ENCODE results near the gene SAMD8. TPM values are rescaled to one million over a fixed set of nuclear protein-coding genes. Genes with fewer than 3 reads are reported as not detected.

The SAMD8 gene
- total and polyA plus RNA-seq, 10 of the 15 experiments (the other 5 are each of a cell fraction or from before 2014, with no cell fraction given) = 2.8 to 26.0 (median 9.3) TPM

GRCh38 chr10:75097666-75098285 is 13.7 kb upstream of the SAMD8 start:
- H3K27me3 ChIP-seq (replicated peaks in 1 of 2; ENCODE audit: control insufficient read depth in 2 of 2, insufficient read depth in 2 of 2, low read length in 1 of 2) = no peaks in the 10 kb centered on the region
- ChIA-PET CTCF (interaction anchor here (0.6 to 7.8 kb wide), 29 partner anchors 9 to 1242 kb away, joined by 3 to 71 read pairs (median 4); partner anchors contain the start of genes COMTD1 and SAMD8), SMC1A (ENCODE audit: uncharacterized antibody, unreplicated experiment) (interaction anchor here (0.6 to 2.0 kb wide), 19 partner anchors 71 to 948 kb away, joined by 3 to 21 read pairs (median 3); partner anchors contain the start of gene COMTD1), POLR2A (interaction anchor here (0.6 kb wide), 3 partner anchors 88 to 360 kb away, joined by 3 to 6 read pairs (median 4); no protein-coding TSS in a partner anchor), RAD21 (ENCODE audit: unreplicated experiment) (interaction anchor here (0.6 to 4.2 kb wide), 15 partner anchors 71 to 858 kb away, joined by 3 to 25 read pairs (median 4); partner anchors contain the start of gene COMTD1)
- ATAC-seq = peak; percentile 16; the same call in 1 of the 3 replicates
- no peaks in the 10 kb centered on the region for H3K9me3 ChIP-seq (replicated peaks; ENCODE audit: control insufficient read depth, insufficient read depth, low read length)
- no peaks in the 10 kb centered on the region for H3K36me3 ChIP-seq (ENCODE audit: control insufficient read depth in 2 of 2, insufficient read depth in 2 of 2, low read length in 1 of 2)
- H3K4me1 ChIP-seq (ENCODE audit: control insufficient read depth, insufficient read depth, low read length) = no peaks in the 10 kb centered on the region
- no peaks in the 10 kb centered on the region for H4K20me1 ChIP-seq (ENCODE audit: control insufficient read depth, insufficient read depth)
- 87% methylated on average over 11 of the region's 11 CpGs for WGBS (ENCODE audit: insufficient coverage, insufficient replicate concordance, low lambda C conversion rate, missing lambda C conversion rate)
- no peak overlapping the region for H2AFZ ChIP-seq (ENCODE audit: control insufficient read depth, low read depth, low read length)
- FAIRE-seq = no peak
- no TSS peak for BruUV-seq (replicated peaks)
- peak; percentile 46 for TF ChIP-seq RAD21 (IDR thresholded peaks at IDR 0.05; ENCODE audit: insufficient read depth, low read depth, low read length)
- no peak for TF ChIP-seq NKRF (conservative IDR thresholded peaks at IDR 0.05)
- TF ChIP-seq IRF4 (IDR thresholded peaks at IDR 0.05; ENCODE audit: low read depth, low read length) = no peak
- TF ChIP-seq IKZF1 (conservative IDR thresholded peaks at IDR 0.05) = no peak
- TF ChIP-seq ATF7 (IDR thresholded peaks at IDR 0.05; ENCODE audit: low read depth) = no peak
- no peak for TF ChIP-seq SUPT20H (IDR thresholded peaks at IDR 0.05; ENCODE audit: borderline replicate concordance, control insufficient read depth, low read depth, low read length)
- peak; percentile 15 to 38 (median 37); a peak in 4 of 6 replicates for TF ChIP-seq CTCF (IDR thresholded peaks at IDR 0.05 in 2 of 3, conservative IDR thresholded peaks at IDR 0.05 in 1 of 3; ENCODE audit: control insufficient read depth in 2 of 3, extremely low read depth in 1 of 3, insufficient read depth in 1 of 3, low read depth in 3 of 3, low read length in 3 of 3)
- TF ChIP-seq TBL1XR1 (IDR thresholded peaks at IDR 0.05; ENCODE audit: low read depth, low read length) = no peak
- TF ChIP-seq ZNF274 (IDR thresholded peaks at IDR 0.05; ENCODE audit: insufficient read depth, insufficient read length) = no peak
- TF ChIP-seq CREM (IDR thresholded peaks at IDR 0.05; ENCODE audit: low read depth) = no peak
- TF ChIP-seq RBBP5 (conservative IDR thresholded peaks at IDR 0.05) = no peak
- TF ChIP-seq POLR2A (IDR thresholded peaks at IDR 0.05; ENCODE audit: low read depth, low read length) = no peak
- peak; percentile 33; the same call in 1 of the 2 replicates for TF ChIP-seq SMC3 (IDR thresholded peaks at IDR 0.05; ENCODE audit: borderline replicate concordance, low read length)
- TF ChIP-seq CEBPB (IDR thresholded peaks at IDR 0.05; ENCODE audit: borderline replicate concordance in 1 of 2, low read depth in 2 of 2, low read length in 2 of 2) = no peak
- no peak for TF ChIP-seq SMAD1 (IDR thresholded peaks at IDR 0.05; ENCODE audit: low read depth, partially characterized antibody)
- no peak overlapping the region for H3K4me2 ChIP-seq (ENCODE audit: control insufficient read depth, insufficient read depth)
- H3K27ac ChIP-seq (ENCODE audit: control insufficient read depth, insufficient read depth) = no peak overlapping the region
- no peaks in the 10 kb centered on the region for H3K79me2 ChIP-seq (ENCODE audit: control insufficient read depth, insufficient read depth, low read length)
- DNase-seq (ENCODE audit: low read depth, low spot score) = no peak
- intact Hi-C loops (cut with micrococcal nuclease; ENCODE audit: unreplicated experiment) = loop anchor here (10.0 kb wide), 1 partner anchor 973 kb away; no protein-coding TSS in a partner anchor
- H3K4me3 ChIP-seq = no peak overlapping the region
- H3K9ac ChIP-seq (ENCODE audit: control insufficient read depth, insufficient read depth, low read length) = no peak overlapping the region
- in situ Hi-C loops (cut with MboI) = no loop called here

All from GM12878 (cell line).